H9 (cell line): Measurements from ENCODE around the gene DCAF17. TPM values are rescaled to one million over a fixed set of nuclear protein-coding genes. Genes with fewer than 3 reads are reported as not detected.
A peak's percentile ranks its signal among the peaks of the same experiment; 100 is the strongest.

Source experiments
- DNase-seq: peaks from one replicate; pipeline ENCODE4 v3.0.0-alpha.2; 2017
- H2AFZ ChIP-seq: one replicate; pipeline ENCODE4 v1.6.1; 2013; ENCODE audit warnings: mild to moderate bottlenecking, low read length, control low read depth, moderate library complexity
- H2AK5ac ChIP-seq: 2 replicates; pipeline ENCODE4 v1.6.1; 2013; ENCODE audit warnings: low read length, control low read depth, mixed read lengths; ENCODE audit not compliant: insufficient read length
- H2BK120ac ChIP-seq: one replicate; pipeline ENCODE4 v1.6.1; 2013; ENCODE audit warnings: low read depth, mild to moderate bottlenecking, low read length, control low read depth, inconsistent platforms; ENCODE audit not compliant: poor library complexity, severe bottlenecking
- H2BK12ac ChIP-seq: 2 replicates; pipeline ENCODE4 v1.6.1; 2013; ENCODE audit warnings: low read length, control low read depth, mixed read lengths, low read depth; ENCODE audit not compliant: insufficient read length
- H2BK15ac ChIP-seq: 2 replicates; pipeline ENCODE4 v1.6.1; 2013; ENCODE audit warnings: low read depth, low read length, control low read depth
- H2BK20ac ChIP-seq: one replicate; pipeline ENCODE4 v1.6.1; 2013; ENCODE audit warnings: low read depth, mild to moderate bottlenecking, low read length, control low read depth, inconsistent platforms; ENCODE audit not compliant: poor library complexity, severe bottlenecking
- H2BK5ac ChIP-seq: 2 replicates; pipeline ENCODE4 v1.6.1; 2013; ENCODE audit warnings: low read length, control low read depth, mixed read lengths; ENCODE audit not compliant: insufficient read length
- H3K14ac ChIP-seq: 2 replicates; pipeline ENCODE4 v1.6.1; 2013; ENCODE audit warnings: low read length, control low read depth; ENCODE audit not compliant: insufficient read depth
- H3K18ac ChIP-seq: 2 replicates; pipeline ENCODE4 v1.6.1; 2013; ENCODE audit warnings: low read depth, mild to moderate bottlenecking, mixed read lengths, low read length, control low read depth; ENCODE audit not compliant: insufficient read length
- H3K23ac ChIP-seq: 2 replicates; pipeline ENCODE4 v1.6.1; 2013; ENCODE audit warnings: low read length, control low read depth, mixed read lengths, low read depth; ENCODE audit not compliant: insufficient read length
- H3K23me2 ChIP-seq: 2 replicates; pipeline ENCODE4 v1.6.1; 2013; ENCODE audit warnings: low read depth, mild to moderate bottlenecking, mixed read lengths, low read length, control low read depth; ENCODE audit not compliant: insufficient read length, poor library complexity, severe bottlenecking
- H3K27ac ChIP-seq: 2 replicates; pipeline ENCODE4 v1.5.1; 2013; ENCODE audit warnings: low read length, control low read depth, mixed read lengths, low read depth; ENCODE audit not compliant: insufficient read length
- H3K27me3 ChIP-seq: 2 replicates; pipeline ENCODE4 v1.6.1; 2013; ENCODE audit warnings: low read length, control low read depth, inconsistent platforms; ENCODE audit not compliant: insufficient read depth
- H3K4ac ChIP-seq: 2 replicates; pipeline ENCODE4 v1.6.1; 2013; ENCODE audit warnings: low read depth, mild to moderate bottlenecking, control low read depth, inconsistent platforms, low read length, moderate library complexity
- H3K4me1 ChIP-seq: 2 replicates; pipeline ENCODE4 v1.6.1; 2013; ENCODE audit warnings: low read length, control low read depth, inconsistent platforms; ENCODE audit not compliant: insufficient read depth
- H3K4me2 ChIP-seq: 2 replicates; pipeline ENCODE4 v1.6.1; 2013; ENCODE audit warnings: low read length, control low read depth, mixed read lengths; ENCODE audit not compliant: insufficient read length, insufficient read depth
- H3K56ac ChIP-seq: 2 replicates; pipeline ENCODE4 v1.6.1; 2013; ENCODE audit warnings: low read depth, mild to moderate bottlenecking, mixed read lengths, low read length, control low read depth; ENCODE audit not compliant: insufficient read length
- H3K79me1 ChIP-seq: 2 replicates; pipeline ENCODE4 v1.6.1; 2013; ENCODE audit warnings: low read depth, mild to moderate bottlenecking, moderate library complexity, low read length, control low read depth, inconsistent platforms; ENCODE audit not compliant: insufficient read depth, poor library complexity, severe bottlenecking
- H3K79me2 ChIP-seq: 2 replicates; pipeline ENCODE4 v1.6.1; 2013; ENCODE audit warnings: low read length, control low read depth, inconsistent platforms; ENCODE audit not compliant: insufficient read depth
- H3K9ac ChIP-seq: 2 replicates; pipeline ENCODE4 v1.6.1; 2013; ENCODE audit warnings: low read length, control low read depth, mixed read lengths; ENCODE audit not compliant: insufficient read length; ENCODE audit errors: extremely low read depth
- H3K9me3 ChIP-seq: one replicate; pipeline ENCODE4 v1.6.1; 2013; ENCODE audit warnings: low read depth, low read length, inconsistent platforms; ENCODE audit not compliant: control insufficient read depth
- H3T11ph ChIP-seq: one replicate; pipeline ENCODE4 v1.6.1; 2013; ENCODE audit warnings: mild to moderate bottlenecking, low read length, control low read depth, inconsistent platforms
- H4K20me1 ChIP-seq: one replicate; pipeline ENCODE4 v1.6.1; 2013; ENCODE audit not compliant: control insufficient read depth, insufficient read length, insufficient read depth
- H4K5ac ChIP-seq: 2 replicates; pipeline ENCODE4 v1.6.1; 2013; ENCODE audit warnings: low read depth, mild to moderate bottlenecking, mixed read lengths, low read length, control low read depth; ENCODE audit not compliant: insufficient read length
- H4K8ac ChIP-seq: replicated peaks from 2 replicates; pipeline ENCODE4 v1.6.1; 2013; ENCODE audit warnings: low read length, control low read depth, mixed read lengths, low read depth; ENCODE audit not compliant: insufficient read length
- H4K91ac ChIP-seq: 2 replicates; pipeline ENCODE4 v1.6.1; 2013; ENCODE audit warnings: low read depth, mild to moderate bottlenecking, moderate library complexity, mixed read lengths, low read length, control low read depth; ENCODE audit not compliant: insufficient read length
- H3K27ac Mint-ChIP-seq, 3 experiments: 2 replicates in 2 of 3; 3 replicates in 1 of 3; pipeline ENCODE4 v1.8.0; 2020 to 2021; ENCODE audit warnings: mixed read lengths in 3 of 3, mild to moderate bottlenecking in 1 of 3, moderate library complexity in 1 of 3
- H3K27me3 Mint-ChIP-seq: 2 replicates; pipeline ENCODE4 v1.8.0; 2021; ENCODE audit warnings: low read depth, mild to moderate bottlenecking, moderate library complexity, mixed read lengths
- H3K36me3 Mint-ChIP-seq, 3 experiments: 2 replicates in 2 of 3; 3 replicates in 1 of 3; pipeline ENCODE4 v1.8.0; 2020 to 2021; ENCODE audit warnings: low read depth in 3 of 3, mixed read lengths in 3 of 3; ENCODE audit not compliant: insufficient read depth in 1 of 3
- H3K4me1 Mint-ChIP-seq, 2 experiments: 2 replicates each; pipeline ENCODE4 v1.8.0; 2020; ENCODE audit warnings: mixed read lengths in 2 of 2
- H3K4me3 Mint-ChIP-seq, 2 experiments: 2 replicates in 1 of 2; 3 replicates in 1 of 2; pipeline ENCODE4 v1.8.0; 2020 to 2021; ENCODE audit warnings: mild to moderate bottlenecking in 2 of 2, mixed read lengths in 2 of 2, moderate library complexity in 1 of 2
- H3K9me3 Mint-ChIP-seq, 2 experiments: 2 replicates in 1 of 2; 3 replicates in 1 of 2; pipeline ENCODE4 v1.8.0; 2020; ENCODE audit warnings: mild to moderate bottlenecking in 2 of 2, mixed read lengths in 2 of 2, moderate library complexity in 1 of 2
- WGBS: extraction: QIAGEN DNeasy Blood & Tissue Kit; methylation state at CpG from one replicate; pipeline ENCODE4 v1.1.7; 2013; ENCODE audit warnings: missing lambda C conversion rate, low lambda C conversion rate, mixed read lengths; ENCODE audit not compliant: insufficient read length; ENCODE audit errors: extremely low coverage; 5-methylcytosine and 5-hydroxymethylcytosine counted together
- total RNA-seq: library from RNA; stranded (reverse); gene quantifications from 2 replicates; pipeline ENCODE4 v1.2.1, GENCODE V29; 2021
- TF ChIP-seq, protein P1 (sequence below): fragments of 200-600 bp; sonication (generic); conservative IDR thresholded peaks from 3 replicates; pipeline ENCODE4 v1.8.0; 2021; ENCODE audit warnings: antibody characterized with exemption, mild to moderate bottlenecking

DCAF17 gene
- total RNA-seq, 1 experiment from 2014 or later = 28.1 TPM

- H2BK15ac ChIP-seq = no peak within 1 kb of the TSS; the same call in 1 of the 2 replicates
- H3K79me2 ChIP-seq = no peaks in the 10 kb centered on the region
- no CpG with 5 or more reads among the region's 45 CpGs for WGBS
- Mint-ChIP-seq H3K27ac (peak within 1 kb of the TSS in 2 of 3 experiments; percentile 74 to 88; a peak in 4 of 7 replicates), H3K4me3 (peak within 1 kb of the TSS; percentile 89 to 97), H3K36me3 (no peaks in the 10 kb centered on the region; a peak in 1 of 7 replicates), H3K9me3 (peaks cover 0 to 2% of the 10 kb centered on the region in 2 experiments; a peak in 1 of 5 replicates), H3K27me3 (peaks cover 29% of the 10 kb centered on the region), H3K4me1 (peaks cover 22 to 32% of the 10 kb centered on the region in 2 experiments)
- no peak within 1 kb of the TSS for H3K27ac ChIP-seq
- no peak within 1 kb of the TSS for H4K5ac ChIP-seq
- DNase-seq = peak; percentile 67
- no peak within 1 kb of the TSS for H3K23ac ChIP-seq
- H2BK20ac ChIP-seq = no peak within 1 kb of the TSS
- no peaks in the 10 kb centered on the region for H3K79me1 ChIP-seq
- H4K8ac ChIP-seq = no peak within 1 kb of the TSS
- H2BK5ac ChIP-seq = no peak within 1 kb of the TSS
- H2BK12ac ChIP-seq = no peak within 1 kb of the TSS
- H2AFZ ChIP-seq = no peak within 1 kb of the TSS
- no peak within 1 kb of the TSS for H2AK5ac ChIP-seq
- TF ChIP-seq, protein P1, sequence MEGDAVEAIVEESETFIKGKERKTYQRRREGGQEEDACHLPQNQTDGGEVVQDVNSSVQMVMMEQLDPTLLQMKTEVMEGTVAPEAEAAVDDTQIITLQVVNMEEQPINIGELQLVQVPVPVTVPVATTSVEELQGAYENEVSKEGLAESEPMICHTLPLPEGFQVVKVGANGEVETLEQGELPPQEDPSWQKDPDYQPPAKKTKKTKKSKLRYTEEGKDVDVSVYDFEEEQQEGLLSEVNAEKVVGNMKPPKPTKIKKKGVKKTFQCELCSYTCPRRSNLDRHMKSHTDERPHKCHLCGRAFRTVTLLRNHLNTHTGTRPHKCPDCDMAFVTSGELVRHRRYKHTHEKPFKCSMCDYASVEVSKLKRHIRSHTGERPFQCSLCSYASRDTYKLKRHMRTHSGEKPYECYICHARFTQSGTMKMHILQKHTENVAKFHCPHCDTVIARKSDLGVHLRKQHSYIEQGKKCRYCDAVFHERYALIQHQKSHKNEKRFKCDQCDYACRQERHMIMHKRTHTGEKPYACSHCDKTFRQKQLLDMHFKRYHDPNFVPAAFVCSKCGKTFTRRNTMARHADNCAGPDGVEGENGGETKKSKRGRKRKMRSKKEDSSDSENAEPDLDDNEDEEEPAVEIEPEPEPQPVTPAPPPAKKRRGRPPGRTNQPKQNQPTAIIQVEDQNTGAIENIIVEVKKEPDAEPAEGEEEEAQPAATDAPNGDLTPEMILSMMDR = 0 out of 3 replicates have a peak, but pooled peaks have one; percentile 21
- peaks cover 11% of the 10 kb centered on the region for H3K23me2 ChIP-seq
- H3K4ac ChIP-seq = no peak within 1 kb of the TSS; the same call in 1 of the 2 replicates
- H3K27me3 ChIP-seq = no peaks in the 10 kb centered on the region
- peak within 1 kb of the TSS; percentile 90 for H3K4me2 ChIP-seq
- no peaks in the 10 kb centered on the region for H3K9me3 ChIP-seq
- H4K91ac ChIP-seq = no peak within 1 kb of the TSS
- peak within 1 kb of the TSS; percentile 82 for H3K14ac ChIP-seq
- H3K9ac ChIP-seq = peak within 1 kb of the TSS; percentile 66
- no peak within 1 kb of the TSS for H3T11ph ChIP-seq
- H4K20me1 ChIP-seq = no peaks in the 10 kb centered on the region
- no peaks in the 10 kb centered on the region for H3K4me1 ChIP-seq
- peak within 1 kb of the TSS; percentile 10 for H2BK120ac ChIP-seq
- H3K56ac ChIP-seq = no peak within 1 kb of the TSS
- H3K18ac ChIP-seq = peak within 1 kb of the TSS; percentile 69
Measured at GRCh38 chr2:171522052-171522787, 88.2 kb downstream of the DCAF17 start, which contains the start of gene CYBRD1. CYBRD1 (plus strand) TSS chr2:171522474; CDS start chr2:171522546, 72 bp downstream.
